TTC549 (cell line): Measurements from ENCODE around the gene NAV3.

Experiments
- FAIRE-seq: peaks from 2 replicates; lab custom pipeline; 2012; peaks lifted over from hg19 to GRCh38; lab: Jason Lieb, UNC

The NAV3 gene, protein sequence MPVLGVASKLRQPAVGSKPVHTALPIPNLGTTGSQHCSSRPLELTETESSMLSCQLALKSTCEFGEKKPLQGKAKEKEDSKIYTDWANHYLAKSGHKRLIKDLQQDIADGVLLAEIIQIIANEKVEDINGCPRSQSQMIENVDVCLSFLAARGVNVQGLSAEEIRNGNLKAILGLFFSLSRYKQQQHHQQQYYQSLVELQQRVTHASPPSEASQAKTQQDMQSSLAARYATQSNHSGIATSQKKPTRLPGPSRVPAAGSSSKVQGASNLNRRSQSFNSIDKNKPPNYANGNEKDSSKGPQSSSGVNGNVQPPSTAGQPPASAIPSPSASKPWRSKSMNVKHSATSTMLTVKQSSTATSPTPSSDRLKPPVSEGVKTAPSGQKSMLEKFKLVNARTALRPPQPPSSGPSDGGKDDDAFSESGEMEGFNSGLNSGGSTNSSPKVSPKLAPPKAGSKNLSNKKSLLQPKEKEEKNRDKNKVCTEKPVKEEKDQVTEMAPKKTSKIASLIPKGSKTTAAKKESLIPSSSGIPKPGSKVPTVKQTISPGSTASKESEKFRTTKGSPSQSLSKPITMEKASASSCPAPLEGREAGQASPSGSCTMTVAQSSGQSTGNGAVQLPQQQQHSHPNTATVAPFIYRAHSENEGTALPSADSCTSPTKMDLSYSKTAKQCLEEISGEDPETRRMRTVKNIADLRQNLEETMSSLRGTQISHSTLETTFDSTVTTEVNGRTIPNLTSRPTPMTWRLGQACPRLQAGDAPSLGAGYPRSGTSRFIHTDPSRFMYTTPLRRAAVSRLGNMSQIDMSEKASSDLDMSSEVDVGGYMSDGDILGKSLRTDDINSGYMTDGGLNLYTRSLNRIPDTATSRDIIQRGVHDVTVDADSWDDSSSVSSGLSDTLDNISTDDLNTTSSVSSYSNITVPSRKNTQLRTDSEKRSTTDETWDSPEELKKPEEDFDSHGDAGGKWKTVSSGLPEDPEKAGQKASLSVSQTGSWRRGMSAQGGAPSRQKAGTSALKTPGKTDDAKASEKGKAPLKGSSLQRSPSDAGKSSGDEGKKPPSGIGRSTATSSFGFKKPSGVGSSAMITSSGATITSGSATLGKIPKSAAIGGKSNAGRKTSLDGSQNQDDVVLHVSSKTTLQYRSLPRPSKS (N-terminal part only)

DNA sequence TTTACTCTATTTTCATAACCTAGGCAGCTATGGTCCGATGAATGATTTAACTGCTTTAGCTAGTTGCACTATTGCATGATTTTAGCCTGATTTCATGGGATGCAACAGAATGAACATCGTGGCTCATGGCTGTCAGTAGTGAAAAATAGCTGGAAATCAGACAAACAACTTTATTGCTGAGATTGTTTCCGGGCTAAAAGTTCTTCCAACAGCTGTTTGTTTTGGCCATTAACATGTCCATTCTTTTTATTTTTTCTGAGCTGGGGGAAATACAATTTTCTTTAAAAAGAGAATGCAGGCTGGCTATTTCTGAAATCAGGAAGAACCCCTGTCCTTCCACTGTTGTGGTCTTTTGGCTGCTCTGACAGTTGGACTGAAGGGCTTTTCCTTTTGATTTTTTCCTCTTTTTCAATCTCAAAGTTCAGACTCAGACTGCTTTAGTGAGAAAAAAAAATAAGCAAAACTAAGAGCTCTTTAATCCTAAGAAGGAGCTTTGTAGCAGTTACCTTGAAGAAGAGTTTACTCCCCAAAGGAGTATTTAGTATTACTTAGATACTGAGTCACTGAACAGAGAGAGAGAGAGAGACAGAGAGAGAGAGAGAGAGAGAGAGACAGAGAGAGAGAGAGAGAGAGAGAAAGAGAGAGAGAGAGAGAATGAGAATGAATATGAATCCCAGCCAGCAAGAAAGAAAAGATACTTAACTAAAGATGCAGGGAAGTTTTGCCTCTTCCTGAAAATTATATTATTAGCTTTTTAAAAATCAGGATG, at the start of gene NAV3:
TSS of gene NAV3 (plus strand) at position 312 of the 769 bp plus-strand sequence. CDS start 568 bp downstream, outside the sequence.
- no peak for FAIRE-seq

DNA sequence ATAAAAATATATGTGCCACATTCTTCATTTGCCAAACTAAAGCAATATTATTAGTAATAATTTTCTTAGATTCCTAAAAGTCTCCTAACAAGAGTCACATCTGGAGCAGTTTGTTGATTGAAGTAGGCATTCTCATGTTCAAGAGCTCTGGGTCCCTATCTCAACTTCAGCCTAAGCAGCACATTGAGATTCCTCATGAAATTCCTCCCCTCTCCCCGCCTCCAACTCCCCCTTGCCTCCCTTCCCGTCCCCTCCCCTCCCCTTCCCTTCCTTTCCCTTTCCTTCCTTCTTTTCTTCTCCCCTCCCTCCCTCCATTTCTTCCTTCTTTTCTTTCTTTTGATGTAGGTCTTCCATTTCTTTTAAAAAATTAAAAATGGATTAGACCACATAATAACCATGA, 48.7 kb upstream of the NAV3 start:
- no peak for FAIRE-seq

DNA sequence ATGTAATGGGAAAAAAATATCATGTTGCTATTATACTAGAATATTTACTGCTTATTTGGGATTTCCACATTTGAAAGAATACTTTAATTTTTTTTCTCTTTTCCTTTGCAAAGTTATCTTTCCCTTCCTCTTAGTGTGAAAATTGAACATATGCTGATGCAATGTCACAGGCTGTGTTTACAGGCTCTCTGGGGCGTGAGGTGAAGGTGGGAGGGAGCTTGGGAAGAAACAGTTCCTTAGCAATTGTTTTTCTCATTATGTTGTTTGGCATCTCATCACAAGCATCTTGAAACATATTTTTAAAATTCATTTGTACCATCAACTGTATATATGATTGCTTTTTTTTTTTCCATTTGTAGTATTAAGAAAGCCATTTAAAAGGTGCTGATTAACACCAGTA, 47.9 kb upstream of the NAV3 start:
- FAIRE-seq = no peak

DNA sequence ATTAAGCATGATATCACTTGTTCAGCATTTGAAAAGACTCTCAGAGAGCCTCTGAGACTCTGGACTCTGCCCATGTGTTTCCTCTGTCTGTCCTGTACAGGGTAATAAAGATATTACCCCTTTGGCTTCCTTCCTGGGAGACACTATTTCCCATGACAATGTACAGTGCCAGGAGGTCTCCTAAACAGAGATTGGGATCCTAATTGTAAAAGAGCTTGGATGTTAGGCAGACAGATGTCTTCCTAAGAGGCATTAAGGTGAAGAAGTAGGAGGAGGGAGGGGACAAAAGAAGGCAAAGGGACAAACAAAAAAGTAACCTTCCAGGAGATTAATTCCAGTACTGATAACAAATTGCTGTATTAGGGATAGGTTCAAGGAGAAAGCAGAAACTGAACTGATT, 45.5 kb upstream of the NAV3 start:
- no peak for FAIRE-seq

- FAIRE-seq = no peak
Observed at GRCh38 chr12:77786675-77787074, 44.0 kb upstream of the NAV3 start.

- FAIRE-seq = no peak
Observed at GRCh38 chr12:77788231-77789168, 42.2 kb upstream of the NAV3 start.

DNA sequence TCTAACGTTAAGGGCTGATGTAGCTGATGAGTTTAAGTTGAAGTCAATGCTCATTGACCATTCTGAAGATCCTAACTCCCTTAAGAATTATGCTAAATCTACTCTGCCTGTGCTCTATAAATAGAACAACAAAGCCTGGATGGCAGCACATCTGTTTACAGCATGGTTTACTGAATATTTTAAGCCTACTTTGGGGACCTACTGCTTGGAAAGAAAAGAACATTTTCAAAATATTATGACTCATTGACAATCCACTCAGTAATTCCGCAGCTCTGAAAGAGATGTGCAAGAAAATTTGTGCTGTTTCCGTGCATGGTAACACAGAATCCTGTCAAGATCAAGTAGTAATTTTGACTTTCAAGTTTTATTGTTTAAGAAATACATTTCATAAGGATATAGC, 35.0 kb upstream of the NAV3 start:
- no peak for FAIRE-seq

DNA sequence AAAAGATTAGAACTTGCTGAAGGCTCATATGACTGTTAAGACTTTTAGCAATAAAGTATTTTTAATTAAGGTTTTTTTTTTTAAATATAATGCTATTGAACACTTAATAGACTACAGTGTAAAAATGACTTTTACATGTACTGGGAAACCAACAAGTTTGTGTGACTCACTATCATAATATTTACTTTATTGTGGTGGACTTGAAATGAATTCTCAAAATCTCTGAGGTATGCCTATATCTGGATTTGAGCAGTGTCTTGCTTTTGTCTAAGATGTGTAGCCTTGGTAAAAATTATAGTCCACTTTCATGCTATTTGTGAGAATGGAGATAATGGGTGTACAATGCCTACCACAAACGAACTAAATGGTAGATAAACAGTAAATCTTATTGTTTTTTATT, 33.9 kb upstream of the NAV3 start:
- FAIRE-seq = no peak

DNA sequence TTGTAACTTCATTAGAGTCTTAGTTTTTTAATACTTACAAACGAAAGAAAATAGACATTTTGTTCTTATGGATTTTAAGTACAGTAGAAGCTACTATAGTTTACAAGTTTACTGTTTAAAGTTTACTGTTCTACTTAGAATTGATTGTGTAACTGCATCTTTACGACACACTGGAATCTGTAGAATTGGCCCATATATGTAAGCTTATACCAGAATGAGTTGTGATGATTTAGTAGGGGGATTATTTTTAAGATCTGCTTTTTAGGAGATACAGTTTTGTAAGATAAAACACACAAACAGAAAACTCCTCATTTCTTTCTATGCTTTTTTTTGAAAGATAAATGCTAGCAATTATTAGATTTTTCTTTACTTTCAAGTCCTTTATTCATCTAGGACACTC, 30.2 kb upstream of the NAV3 start:
- FAIRE-seq = no peak

- FAIRE-seq = no peak
Observed at GRCh38 chr12:77808534-77808933, 22.2 kb upstream of the NAV3 start.

DNA sequence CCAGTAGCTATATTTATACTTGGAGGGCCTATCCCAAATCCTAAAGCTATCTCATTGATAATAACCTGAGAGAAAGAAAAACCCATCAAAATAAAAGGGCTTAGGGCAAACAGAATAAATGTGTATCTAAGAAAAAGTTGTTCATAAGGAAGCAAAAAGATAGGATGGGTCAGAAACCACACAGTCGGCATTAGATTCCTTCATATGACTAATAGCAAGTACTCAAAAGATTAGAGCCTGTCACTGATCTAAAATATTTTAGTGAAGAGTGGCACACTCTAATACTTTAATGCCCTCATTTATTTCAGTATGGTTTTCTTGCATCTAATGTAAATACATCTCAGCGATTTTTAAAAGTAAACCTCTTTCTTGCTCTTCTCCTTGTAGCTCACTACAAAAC, 17.1 kb upstream of the NAV3 start:
- no peak for FAIRE-seq

DNA sequence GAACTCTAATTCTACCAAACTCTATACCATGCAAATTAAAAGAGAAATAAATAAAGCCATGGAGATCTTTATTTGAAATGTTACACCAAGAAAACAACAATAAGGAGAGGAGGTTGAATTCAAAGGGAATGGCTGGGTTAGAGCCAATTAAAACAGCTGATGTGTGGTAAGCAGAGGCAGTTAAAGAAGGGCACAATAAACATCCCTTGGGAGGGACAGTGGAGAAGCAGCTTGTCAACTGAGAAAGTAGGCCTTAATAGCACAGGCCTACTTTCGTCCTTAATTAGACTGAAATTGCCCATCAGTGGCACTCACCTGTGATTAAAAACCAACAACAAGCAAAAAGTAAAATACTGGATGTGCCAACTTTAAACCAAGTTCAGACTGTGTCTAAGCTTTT, 16.3 kb upstream of the NAV3 start:
- no peak for FAIRE-seq

DNA sequence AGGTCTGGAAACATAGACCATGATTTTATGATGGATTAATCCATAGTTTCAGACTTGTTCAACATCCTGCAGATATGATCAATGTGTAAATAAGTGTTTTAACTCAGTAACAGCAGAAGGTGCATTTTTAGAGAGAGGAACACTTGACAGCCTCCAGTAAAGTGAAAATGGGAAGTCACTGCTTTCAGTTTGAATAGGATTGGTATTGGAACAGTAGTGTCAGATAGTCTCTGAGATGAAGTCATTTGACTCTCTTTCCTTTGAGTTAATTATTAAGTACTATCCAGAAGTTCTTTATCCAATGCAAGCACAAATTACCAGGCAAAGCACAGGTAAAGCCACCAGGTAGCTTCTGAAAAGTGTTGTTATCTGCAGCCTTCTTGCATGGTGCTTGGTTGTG, 14.5 kb upstream of the NAV3 start:
- no peak for FAIRE-seq

- FAIRE-seq = no peak
Observed at GRCh38 chr12:77817276-77817675, 13.4 kb upstream of the NAV3 start.

DNA sequence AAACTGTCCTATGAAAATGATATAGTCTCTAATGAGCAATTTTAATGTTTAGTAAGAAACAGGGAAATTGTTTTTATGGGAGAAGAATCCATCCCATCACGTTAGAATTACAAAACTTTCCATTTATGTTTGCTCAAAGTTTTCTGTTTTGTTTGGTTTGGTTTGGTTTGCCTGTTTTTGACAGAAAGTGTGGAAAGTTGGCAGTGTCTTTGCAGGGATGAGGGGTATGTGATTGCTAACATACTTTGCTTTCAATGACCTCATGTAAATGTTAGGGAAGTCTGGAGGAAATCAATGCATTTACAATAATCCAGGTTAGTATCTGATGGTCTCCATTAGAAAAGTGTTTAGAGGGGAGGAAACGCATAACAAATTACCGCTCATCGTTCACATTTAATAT, 12.3 kb upstream of the NAV3 start:
- no peak for FAIRE-seq

DNA sequence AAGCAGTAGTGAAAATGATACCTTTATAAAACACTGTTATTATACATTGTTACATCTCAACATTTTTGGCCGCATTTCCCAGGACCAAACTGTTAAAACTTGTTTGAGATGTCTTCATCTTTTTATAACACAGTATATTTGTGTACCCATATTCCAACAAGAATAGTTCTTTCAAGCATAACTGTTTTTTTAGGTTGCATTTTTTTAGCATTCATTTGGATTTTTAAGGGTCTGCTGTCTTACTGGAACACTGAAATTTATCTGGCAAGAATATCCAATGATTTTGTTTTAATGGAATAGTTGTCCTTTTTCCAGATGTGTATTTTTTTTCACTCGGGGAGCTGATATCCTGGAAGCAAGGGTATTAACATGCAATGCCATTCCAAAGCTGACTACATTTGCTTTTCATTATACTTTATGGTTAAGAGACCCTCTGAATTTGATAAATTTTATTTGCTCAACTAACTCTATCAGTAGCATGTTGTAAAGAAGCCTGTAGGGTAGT, 8.9 kb upstream of the NAV3 start:
- FAIRE-seq = no peak

DNA sequence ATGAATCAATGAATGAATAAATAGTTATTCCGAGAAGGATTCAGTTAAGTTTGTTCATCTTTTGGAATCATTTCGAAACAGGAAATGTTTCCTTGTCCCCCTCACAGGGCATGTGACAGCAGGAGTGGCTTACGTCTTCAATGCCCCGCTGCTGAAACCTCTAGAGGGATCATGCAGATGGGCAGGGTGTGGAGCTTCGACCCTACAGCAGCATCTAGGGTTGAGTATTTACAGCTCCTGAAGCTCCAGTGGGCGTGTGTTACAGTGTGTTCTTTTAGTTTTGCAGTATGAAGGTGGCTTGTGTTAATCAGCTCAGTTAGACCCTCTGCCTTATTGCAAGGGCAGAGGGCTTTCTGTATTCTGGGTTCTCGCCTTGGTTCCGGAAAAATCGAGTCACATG, 2.6 kb downstream of the NAV3 start:
- no peak for FAIRE-seq

GRCh38 chr12:77834618-77835017, 3.9 kb downstream of the NAV3 start:
- FAIRE-seq = no peak

- no peak for FAIRE-seq
Observed at GRCh38 chr12:77835969-77836368, 5.3 kb downstream of the NAV3 start.

DNA sequence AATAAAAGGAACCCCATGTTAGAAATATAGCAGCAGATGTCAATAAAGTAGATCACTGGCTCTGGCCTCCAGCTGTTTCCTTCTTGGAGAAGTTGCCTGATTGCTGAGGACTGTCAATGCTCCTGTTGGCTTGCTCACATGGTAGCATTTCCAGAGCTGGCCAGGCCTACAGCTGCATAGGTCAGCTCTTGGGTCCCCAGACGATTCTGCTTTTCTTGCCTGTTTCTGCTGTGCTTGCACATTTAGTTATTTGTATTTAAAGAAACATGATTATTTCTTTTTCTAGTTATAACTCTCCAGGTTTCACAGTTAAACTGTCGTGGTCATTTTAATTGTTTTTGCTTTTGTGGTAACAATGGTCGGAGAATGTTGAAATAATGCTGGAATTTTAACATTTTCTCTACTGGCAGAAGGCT, 7.2 kb downstream of the NAV3 start:
- FAIRE-seq = no peak

- FAIRE-seq = no peak
Observed at GRCh38 chr12:77841521-77841920, 10.8 kb downstream of the NAV3 start.
